Measurements from ENCODE around the gene DDX31.
"Not testable (repeated sequence)": the region's sequence is repeated elsewhere in the genome, so short reads cannot be mapped to it uniquely, and the experiment has no call there.

Gene DDX31

DNA sequence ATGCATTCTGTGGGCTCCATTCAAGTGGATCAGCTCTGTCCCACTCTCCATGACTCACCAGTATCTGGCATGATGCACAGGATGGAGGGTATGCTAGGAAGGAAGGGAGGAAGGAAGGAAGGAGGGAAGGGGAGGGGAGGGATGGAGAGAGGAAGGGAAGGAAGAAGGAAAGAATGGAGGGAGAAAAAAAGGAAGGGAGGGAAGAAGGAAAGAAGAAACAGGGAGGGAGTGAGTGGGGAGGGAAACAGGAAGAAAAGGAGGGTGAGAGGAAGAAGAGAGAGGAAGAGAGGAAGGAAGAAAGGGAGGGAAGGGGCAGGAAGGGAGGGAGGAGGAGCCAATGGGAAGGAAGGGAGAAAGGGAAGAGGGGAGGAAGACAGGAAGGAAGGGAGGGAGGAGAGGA, 92.7 kb downstream of the DDX31 start:
- no peak overlapping the region for H3K4me3 ChIP-seq (replicated peaks; ENCODE audit: low read depth, low read length)
- TF ChIP-seq, protein P1, sequence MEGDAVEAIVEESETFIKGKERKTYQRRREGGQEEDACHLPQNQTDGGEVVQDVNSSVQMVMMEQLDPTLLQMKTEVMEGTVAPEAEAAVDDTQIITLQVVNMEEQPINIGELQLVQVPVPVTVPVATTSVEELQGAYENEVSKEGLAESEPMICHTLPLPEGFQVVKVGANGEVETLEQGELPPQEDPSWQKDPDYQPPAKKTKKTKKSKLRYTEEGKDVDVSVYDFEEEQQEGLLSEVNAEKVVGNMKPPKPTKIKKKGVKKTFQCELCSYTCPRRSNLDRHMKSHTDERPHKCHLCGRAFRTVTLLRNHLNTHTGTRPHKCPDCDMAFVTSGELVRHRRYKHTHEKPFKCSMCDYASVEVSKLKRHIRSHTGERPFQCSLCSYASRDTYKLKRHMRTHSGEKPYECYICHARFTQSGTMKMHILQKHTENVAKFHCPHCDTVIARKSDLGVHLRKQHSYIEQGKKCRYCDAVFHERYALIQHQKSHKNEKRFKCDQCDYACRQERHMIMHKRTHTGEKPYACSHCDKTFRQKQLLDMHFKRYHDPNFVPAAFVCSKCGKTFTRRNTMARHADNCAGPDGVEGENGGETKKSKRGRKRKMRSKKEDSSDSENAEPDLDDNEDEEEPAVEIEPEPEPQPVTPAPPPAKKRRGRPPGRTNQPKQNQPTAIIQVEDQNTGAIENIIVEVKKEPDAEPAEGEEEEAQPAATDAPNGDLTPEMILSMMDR (IDR thresholded peaks at IDR 0.05; ENCODE audit: low read length, missing control alignments), result no peak
- DNase-seq (ENCODE audit: low read depth), result no peak

GRCh38 chr9:132575811-132576210, 94.0 kb downstream of the DDX31 start:
- TF ChIP-seq, protein P1 (IDR thresholded peaks at IDR 0.05; ENCODE audit: low read length, missing control alignments), result no peak
- DNase-seq (ENCODE audit: low read depth), result no peak
- H3K4me3 ChIP-seq (replicated peaks; ENCODE audit: low read depth, low read length), result no peak overlapping the region

GRCh38 chr9:132575005-132575609, 94.7 kb downstream of the DDX31 start:
- H3K4me3 ChIP-seq (replicated peaks; ENCODE audit: low read depth, low read length), result no peak overlapping the region
- peak; percentile 78 for DNase-seq (ENCODE audit: low read depth)
- TF ChIP-seq, protein P1 (IDR thresholded peaks at IDR 0.05; ENCODE audit: low read length, missing control alignments), result peak; percentile 81

- TF ChIP-seq, protein P1 (IDR thresholded peaks at IDR 0.05; ENCODE audit: low read length, missing control alignments), result no peak
- DNase-seq (ENCODE audit: low read depth), result peak; percentile 15
- no peak overlapping the region for H3K4me3 ChIP-seq (replicated peaks; ENCODE audit: low read depth, low read length)
These were observed 96.9 kb downstream of the DDX31 start for GRCh38 chr9:132572921-132573320.

DNA sequence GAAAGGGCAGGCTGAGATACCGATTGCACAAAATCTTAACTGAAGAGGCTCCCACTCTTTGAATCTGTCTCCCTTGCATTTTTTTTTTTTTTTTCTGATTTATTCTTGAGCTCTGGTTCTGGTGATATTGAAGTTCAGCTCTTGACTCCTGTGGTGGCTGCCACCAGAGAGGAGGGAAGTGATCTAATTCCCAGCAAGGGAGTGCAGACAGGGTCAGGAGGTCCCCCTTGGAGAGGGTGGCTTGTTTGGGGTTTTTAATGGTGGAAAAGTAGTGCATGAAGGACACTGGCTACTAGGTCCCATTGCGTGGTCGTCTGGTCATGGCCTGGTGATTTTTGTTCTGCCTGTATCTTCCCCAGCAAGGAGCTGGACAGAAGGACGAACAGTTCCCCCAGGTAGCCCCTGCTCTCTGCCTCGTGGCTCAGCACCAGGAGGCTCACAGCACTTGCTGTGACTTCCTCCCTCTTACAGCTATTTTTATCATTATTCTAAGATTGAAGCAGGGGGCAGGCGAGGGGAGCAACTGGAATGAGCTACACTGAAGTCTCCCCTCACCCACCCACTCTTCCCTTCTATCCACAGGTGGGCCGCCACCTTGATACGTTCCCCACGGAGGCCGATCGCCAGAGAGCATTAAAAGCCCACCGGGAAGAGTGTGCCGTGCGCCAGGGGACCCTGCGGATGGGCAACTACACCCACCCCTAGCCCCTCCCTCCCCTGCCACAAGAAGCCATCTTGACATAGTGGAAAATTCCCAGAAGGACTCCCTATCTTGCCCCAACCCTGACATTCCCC, 97.8 kb downstream of the DDX31 start:
- TF ChIP-seq, protein P1 (IDR thresholded peaks at IDR 0.05; ENCODE audit: low read length, missing control alignments), result no peak
- H3K4me3 ChIP-seq (replicated peaks; ENCODE audit: low read depth, low read length), result no peak overlapping the region
- DNase-seq (ENCODE audit: low read depth), result no peak

- H3K4me3 ChIP-seq (replicated peaks; ENCODE audit: low read depth, low read length); DNase-seq (ENCODE audit: low read depth): not testable (repeated sequence)
These were observed 101.0 kb downstream of the DDX31 start for GRCh38 chr9:132568787-132569186.

DNA sequence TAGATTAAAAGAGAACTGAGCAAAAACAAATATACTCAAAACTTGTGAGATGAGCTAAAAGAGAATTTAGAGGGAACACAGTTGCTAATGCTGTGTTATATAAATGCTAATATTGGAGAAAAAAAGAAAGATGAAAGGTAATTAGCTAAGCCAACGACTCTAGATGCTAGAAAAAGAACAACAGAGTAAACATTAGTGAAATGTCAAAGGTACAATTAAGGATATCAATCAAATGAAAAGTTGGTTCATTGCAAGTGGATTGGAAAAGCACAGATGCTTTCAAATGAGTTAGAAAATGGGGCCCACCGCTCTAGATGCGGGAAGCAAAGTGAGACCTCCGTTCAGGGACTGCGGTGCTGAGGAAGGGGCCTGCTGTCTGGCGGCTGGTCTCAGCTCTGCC, 105.3 kb downstream of the DDX31 start:
- no peak overlapping the region for H3K4me3 ChIP-seq (replicated peaks; ENCODE audit: low read depth, low read length)
- DNase-seq (ENCODE audit: low read depth), result no peak
- TF ChIP-seq, protein P1 (IDR thresholded peaks at IDR 0.05; ENCODE audit: low read length, missing control alignments), result no peak
